HCT116 (cell line): ENCODE data around the gene MUC4.

Source experiments
- CEBPB ChIP-seq: IDR thresholded peaks from 2 replicates; pipeline ENCODE4 v1.6.1; 2012; ENCODE audit warnings: low read depth
- EZH2phosphoT487 ChIP-seq: fragments of 200-600 bp; IDR thresholded peaks from 2 replicates; pipeline ENCODE4 v1.6.1; 2018; ENCODE audit warnings: antibody characterized with exemption, borderline replicate concordance
- POLR2A ChIP-seq: IDR thresholded peaks from 2 replicates; pipeline ENCODE4 v1.7.0; 2011; ENCODE audit warnings: borderline replicate concordance; ENCODE audit not compliant: insufficient read depth, insufficient read length; ENCODE audit errors: extremely low read depth
- POLR2AphosphoS5 ChIP-seq: IDR thresholded peaks from 2 replicates; pipeline ENCODE4 v1.6.1; 2011; ENCODE audit warnings: mild to moderate bottlenecking, low read depth, low read length, moderate library complexity
- ZBTB33 ChIP-seq: IDR thresholded peaks from 2 replicates; pipeline ENCODE4 v1.6.1; 2011; ENCODE audit warnings: mild to moderate bottlenecking, low read length, moderate library complexity; ENCODE audit not compliant: insufficient replicate concordance; ENCODE audit errors: extremely low read depth
- TF ChIP-seq, protein P1 (sequence below), 3 experiments: fragments of 200-600 bp in 1 of 3; sonication (generic) in 1 of 3; IDR thresholded peaks in 2 of 3; conservative IDR thresholded peaks in 1 of 3; 2 replicates each; pipeline ENCODE4 v1.5.1; 2012 to 2017; ENCODE audit warnings: low read depth in 2 of 3, low read length in 2 of 3, antibody characterized with exemption in 1 of 3, borderline replicate concordance in 1 of 3, control low read depth in 1 of 3, mild to moderate bottlenecking in 1 of 3, mixed read lengths in 1 of 3, mixed run types in 1 of 3, moderate library complexity in 1 of 3; ENCODE audit not compliant: insufficient read depth in 1 of 3

- TF ChIP-seq, protein P1, sequence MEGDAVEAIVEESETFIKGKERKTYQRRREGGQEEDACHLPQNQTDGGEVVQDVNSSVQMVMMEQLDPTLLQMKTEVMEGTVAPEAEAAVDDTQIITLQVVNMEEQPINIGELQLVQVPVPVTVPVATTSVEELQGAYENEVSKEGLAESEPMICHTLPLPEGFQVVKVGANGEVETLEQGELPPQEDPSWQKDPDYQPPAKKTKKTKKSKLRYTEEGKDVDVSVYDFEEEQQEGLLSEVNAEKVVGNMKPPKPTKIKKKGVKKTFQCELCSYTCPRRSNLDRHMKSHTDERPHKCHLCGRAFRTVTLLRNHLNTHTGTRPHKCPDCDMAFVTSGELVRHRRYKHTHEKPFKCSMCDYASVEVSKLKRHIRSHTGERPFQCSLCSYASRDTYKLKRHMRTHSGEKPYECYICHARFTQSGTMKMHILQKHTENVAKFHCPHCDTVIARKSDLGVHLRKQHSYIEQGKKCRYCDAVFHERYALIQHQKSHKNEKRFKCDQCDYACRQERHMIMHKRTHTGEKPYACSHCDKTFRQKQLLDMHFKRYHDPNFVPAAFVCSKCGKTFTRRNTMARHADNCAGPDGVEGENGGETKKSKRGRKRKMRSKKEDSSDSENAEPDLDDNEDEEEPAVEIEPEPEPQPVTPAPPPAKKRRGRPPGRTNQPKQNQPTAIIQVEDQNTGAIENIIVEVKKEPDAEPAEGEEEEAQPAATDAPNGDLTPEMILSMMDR (IDR thresholded peaks at IDR 0.05 in 2 of 3, conservative IDR thresholded peaks at IDR 0.05 in 1 of 3; ENCODE audit: borderline replicate concordance in 1 of 3, insufficient read depth in 1 of 3, low read depth in 2 of 3, low read length in 2 of 3), result no peak
- TF ChIP-seq EZH2phosphoT487 (no peak), POLR2A (no peak), CEBPB (no peak), ZBTB33 (no peak), POLR2AphosphoS5 (no peak)
Observed at GRCh38 chr3:195746346-195746745, 65.4 kb downstream of the MUC4 start.
